ENCODE results near the gene EGFL6.

DNA sequence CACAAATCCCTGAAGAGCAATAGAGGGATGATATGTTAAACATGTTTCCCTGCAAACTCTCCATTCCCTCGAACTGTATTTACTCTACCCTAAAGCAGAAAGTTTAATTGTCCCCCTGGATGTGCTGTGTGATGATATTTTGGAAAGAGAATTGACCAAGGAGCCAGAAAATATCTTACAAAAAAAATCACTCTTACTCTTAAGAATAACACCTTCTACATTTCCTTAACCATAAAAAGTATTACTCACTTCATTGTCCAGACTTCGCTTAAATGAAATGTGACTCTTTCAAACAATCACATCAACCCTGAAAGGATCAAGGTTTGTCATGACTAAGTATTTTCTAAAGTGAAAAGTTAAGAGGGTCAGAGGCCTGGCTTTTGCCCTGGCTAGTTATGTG is 49.0 kb upstream of the EGFL6 start:
- TF ChIP-seq, protein P1, sequence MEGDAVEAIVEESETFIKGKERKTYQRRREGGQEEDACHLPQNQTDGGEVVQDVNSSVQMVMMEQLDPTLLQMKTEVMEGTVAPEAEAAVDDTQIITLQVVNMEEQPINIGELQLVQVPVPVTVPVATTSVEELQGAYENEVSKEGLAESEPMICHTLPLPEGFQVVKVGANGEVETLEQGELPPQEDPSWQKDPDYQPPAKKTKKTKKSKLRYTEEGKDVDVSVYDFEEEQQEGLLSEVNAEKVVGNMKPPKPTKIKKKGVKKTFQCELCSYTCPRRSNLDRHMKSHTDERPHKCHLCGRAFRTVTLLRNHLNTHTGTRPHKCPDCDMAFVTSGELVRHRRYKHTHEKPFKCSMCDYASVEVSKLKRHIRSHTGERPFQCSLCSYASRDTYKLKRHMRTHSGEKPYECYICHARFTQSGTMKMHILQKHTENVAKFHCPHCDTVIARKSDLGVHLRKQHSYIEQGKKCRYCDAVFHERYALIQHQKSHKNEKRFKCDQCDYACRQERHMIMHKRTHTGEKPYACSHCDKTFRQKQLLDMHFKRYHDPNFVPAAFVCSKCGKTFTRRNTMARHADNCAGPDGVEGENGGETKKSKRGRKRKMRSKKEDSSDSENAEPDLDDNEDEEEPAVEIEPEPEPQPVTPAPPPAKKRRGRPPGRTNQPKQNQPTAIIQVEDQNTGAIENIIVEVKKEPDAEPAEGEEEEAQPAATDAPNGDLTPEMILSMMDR (conservative IDR thresholded peaks at IDR 0.05): no peak
- TF ChIP-seq ZFX (IDR thresholded peaks at IDR 0.05): no peak

Data from C4-2B (cell line).